HL-60 (cell line): Measurements from ENCODE around the gene COL7A1.

Experiments used
- DNase-seq, 2 experiments: peaks; one replicate each; pipeline ENCODE4 v3.0.0-alpha.2; 2010 to 2020; ENCODE audit warnings: low read depth in 1 of 2, low spot score in 1 of 2
- H3K27ac ChIP-seq: fragments of 250-450 bp; sonication (Bioruptor Pico); replicated peaks from 2 replicates; pipeline ENCODE4 v1.5.1; 2020; ENCODE audit warnings: mild to moderate bottlenecking, moderate library complexity
- H3K27me3 ChIP-seq: fragments of 250-450 bp; sonication (Bioruptor Pico); 2 replicates; pipeline ENCODE4 v1.5.1; 2021; ENCODE audit warnings: mild to moderate bottlenecking, moderate library complexity; ENCODE audit not compliant: insufficient read depth, poor library complexity, severe bottlenecking
- H3K4me3 ChIP-seq: replicated peaks from 2 replicates; pipeline ENCODE4 v1.5.1; 2011; ENCODE audit warnings: mild to moderate bottlenecking, control low read depth, low read length; ENCODE audit not compliant: insufficient read depth
- CTCF ChIP-seq: IDR thresholded peaks from one replicate; pipeline ENCODE4 v1.5.1; 2011; ENCODE audit warnings: low read length, control low read depth, inconsistent platforms; ENCODE audit not compliant: insufficient read depth
- GABPA ChIP-seq: IDR thresholded peaks from 2 replicates; pipeline ENCODE4 v1.6.1; 2012; ENCODE audit warnings: low read depth
- POLR2AphosphoS5 ChIP-seq: IDR thresholded peaks from 2 replicates; pipeline ENCODE4 v1.6.1; 2012; ENCODE audit warnings: low read depth
- REST ChIP-seq: IDR thresholded peaks from 2 replicates; pipeline ENCODE4 v1.6.1; 2012; ENCODE audit warnings: low read depth; ENCODE audit not compliant: insufficient replicate concordance
- SPI1 ChIP-seq: IDR thresholded peaks from 2 replicates; pipeline ENCODE4 v1.6.1; 2012; ENCODE audit warnings: low read depth, mild to moderate bottlenecking, borderline replicate concordance

COL7A1 gene

GRCh38 chr3:48621461-48621869 is 26.3 kb upstream of the COL7A1 start, which contains the start of gene TMEM89:
Gene TMEM89 (minus strand): TSS chr3:48621769. CDS start chr3:48621756, 13 bp downstream.
- H3K4me3 ChIP-seq: no peak within 1 kb of the TSS
- no peak for DNase-seq
- TF ChIP-seq CTCF (no peak), GABPA (no peak), REST (no peak), POLR2AphosphoS5 (no peak), SPI1 (no peak)
- H3K27ac ChIP-seq: no peak within 1 kb of the TSS
- H3K27me3 ChIP-seq: no peaks in the 10 kb centered on the region

GRCh38 chr3:48619541-48620524 is 24.7 kb upstream of the COL7A1 start:
- H3K27me3 ChIP-seq: no peaks in the 10 kb centered on the region
- TF ChIP-seq REST (no peak), SPI1 (no peak)
- no peak overlapping the region for H3K4me3 ChIP-seq
- no peak for DNase-seq
- no peak overlapping the region for H3K27ac ChIP-seq

- no peak overlapping the region for H3K27ac ChIP-seq
- no peak for DNase-seq
- H3K4me3 ChIP-seq: no peak overlapping the region
- no peak for TF ChIP-seq GABPA
- no peak for TF ChIP-seq SPI1
- TF ChIP-seq REST: no peak
- TF ChIP-seq CTCF: no peak
- no peak for TF ChIP-seq POLR2AphosphoS5
- no peaks in the 10 kb centered on the region for H3K27me3 ChIP-seq
Measured at GRCh38 chr3:48617559-48617958, 22.4 kb upstream of the COL7A1 start.
